ENCODE results near the gene ERCC2. TPM values are rescaled to one million over a fixed set of nuclear protein-coding genes. Genes with fewer than 3 reads are reported as not detected.
A peak's percentile ranks its signal among the peaks of the same experiment; 100 is the strongest.

The ERCC2 gene
- total and polyA plus RNA-seq, 9 donors = 6.6 to 19.9 (median 15.0) TPM

DNA sequence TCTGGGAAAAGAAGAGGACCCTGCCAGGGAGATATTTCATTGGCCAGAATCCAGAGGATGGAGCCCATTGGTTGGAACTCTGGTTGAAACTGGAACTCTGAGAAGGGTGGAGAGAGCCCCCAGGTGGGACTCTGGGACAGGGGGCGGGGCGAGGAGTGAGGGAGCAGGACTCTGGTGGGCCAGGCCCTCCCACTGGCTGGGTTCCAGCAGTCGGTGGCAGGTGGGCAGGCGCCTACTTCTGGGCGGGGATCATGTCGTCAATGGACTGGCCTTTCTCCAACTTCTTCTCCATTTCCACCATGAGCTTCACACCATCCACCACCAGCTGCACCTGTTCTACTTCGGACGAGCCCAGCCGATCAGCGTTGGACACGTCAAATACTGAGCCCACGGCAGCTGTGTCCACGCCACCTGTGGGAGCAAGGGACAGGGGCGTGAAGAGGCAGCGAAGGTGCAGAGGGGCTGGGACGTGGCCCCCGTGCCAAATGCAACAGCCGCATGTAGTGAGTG is 63.8 kb downstream of the ERCC2 start:
- peak overlapping the region; percentile 75 for H3K27ac ChIP-seq (ENCODE audit: low read length)

DNA sequence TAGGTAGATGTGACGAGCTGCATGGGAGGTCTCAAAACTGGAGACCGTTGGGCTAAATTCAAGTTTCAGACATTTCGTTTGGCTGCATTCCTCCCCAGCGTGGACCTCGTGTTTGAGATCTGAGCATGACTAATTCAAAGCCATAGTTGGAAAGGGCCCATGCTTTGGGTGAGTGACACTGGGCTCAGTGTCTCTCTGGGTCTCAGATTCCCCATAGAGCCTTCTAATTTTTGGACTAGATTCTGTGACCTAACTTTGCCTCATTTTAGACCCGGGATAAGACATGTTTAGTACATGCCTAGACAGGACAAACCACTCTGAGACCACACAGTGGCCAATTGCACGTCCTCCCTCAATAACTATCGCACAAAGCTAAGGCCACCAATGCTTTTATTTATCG is 64.3 kb downstream of the ERCC2 start:
- peaks cover 39% of the 10 kb centered on the region for H3K36me3 ChIP-seq (ENCODE audit: control insufficient read depth, insufficient read depth, low read length)
- DNase-seq = no peak
- H3K27ac ChIP-seq (ENCODE audit: low read length) = peak overlapping the region; percentile 75
- H3K9me3 ChIP-seq (replicated peaks; ENCODE audit: control insufficient read depth, low read depth, low read length) = peaks cover 5% of the 10 kb centered on the region
- WGBS (ENCODE audit: insufficient coverage) = 35% methylated on average over 8 of the region's 9 CpGs
- no peak overlapping the region for H3K4me3 ChIP-seq (ENCODE audit: low read length)
- H3K27me3 ChIP-seq (ENCODE audit: control insufficient read depth, insufficient read depth, low read length) = no peaks in the 10 kb centered on the region
- H3K4me1 ChIP-seq (ENCODE audit: control insufficient read depth, insufficient read depth, low read length) = peaks cover 27% of the 10 kb centered on the region

More for the DNA sequence above, 63.8 kb downstream of the ERCC2 start:
- 59% methylated on average over 18 of the region's 18 CpGs for WGBS (ENCODE audit: insufficient coverage)
- Histone ChIP-seq H3K9me3 (replicated peaks; ENCODE audit: control insufficient read depth, low read depth, low read length) (peaks cover 5% of the 10 kb centered on the region), H3K27me3 (ENCODE audit: control insufficient read depth, insufficient read depth, low read length) (no peaks in the 10 kb centered on the region), H3K4me3 (ENCODE audit: low read length) (no peak overlapping the region), H3K4me1 (ENCODE audit: control insufficient read depth, insufficient read depth, low read length) (peaks cover 32% of the 10 kb centered on the region), H3K36me3 (ENCODE audit: control insufficient read depth, insufficient read depth, low read length) (peaks cover 41% of the 10 kb centered on the region)
- DNase-seq = peak; percentile 80

DNA sequence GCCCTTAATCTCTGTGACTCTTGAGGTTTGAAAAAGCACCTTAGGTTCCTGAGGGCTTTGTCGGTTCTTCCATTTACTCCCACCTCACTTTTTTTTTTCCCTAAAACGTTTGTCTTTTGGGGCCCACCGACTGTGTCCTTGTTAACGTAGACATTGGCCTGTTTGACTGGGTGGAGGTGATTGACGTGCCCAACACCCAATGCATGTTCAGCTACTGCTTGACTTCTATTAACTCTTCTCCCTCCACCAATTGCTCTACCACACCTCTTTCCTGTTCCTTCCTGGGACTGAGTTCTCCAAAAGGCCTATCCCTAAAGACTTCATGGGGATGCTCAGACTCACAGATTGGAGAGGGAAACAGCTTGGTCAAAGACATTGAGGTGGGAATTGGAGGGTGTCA is 65.0 kb downstream of the ERCC2 start:
- Histone ChIP-seq H3K9me3 (replicated peaks; ENCODE audit: control insufficient read depth, low read depth, low read length) (peaks cover 5% of the 10 kb centered on the region), H3K27ac (ENCODE audit: low read length) (peak overlapping the region; percentile 75), H3K4me1 (ENCODE audit: control insufficient read depth, insufficient read depth, low read length) (peaks cover 28% of the 10 kb centered on the region), H3K36me3 (ENCODE audit: control insufficient read depth, insufficient read depth, low read length) (peaks cover 41% of the 10 kb centered on the region), H3K27me3 (ENCODE audit: control insufficient read depth, insufficient read depth, low read length) (no peaks in the 10 kb centered on the region), H3K4me3 (ENCODE audit: low read length) (no peak overlapping the region)
- peak; percentile 39 for DNase-seq
- no CpG with 5 or more reads among the region's 5 CpGs for WGBS (ENCODE audit: insufficient coverage)

DNA sequence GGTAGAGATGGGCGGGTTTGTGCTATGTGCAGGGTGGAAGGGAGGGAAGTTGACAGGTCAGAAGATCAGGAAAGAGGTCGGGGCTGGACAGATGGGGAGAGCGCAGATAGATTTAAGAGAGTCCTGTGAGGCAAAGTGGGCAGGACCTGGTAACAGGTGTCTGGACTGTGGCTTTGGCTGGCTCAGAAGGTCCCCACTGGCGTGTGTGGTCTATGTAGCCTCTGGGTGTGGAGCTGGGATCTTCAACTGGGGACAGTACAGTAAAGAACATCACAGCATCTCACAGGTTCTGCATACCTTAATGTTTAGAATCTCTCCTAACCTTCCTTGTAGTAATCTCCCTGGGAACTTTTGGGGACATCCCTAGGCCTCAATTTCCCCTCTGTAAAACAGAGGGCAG is 65.4 kb downstream of the ERCC2 start:
- 68% methylated on average over 4 of the region's 4 CpGs for WGBS (ENCODE audit: insufficient coverage)
- H3K4me3 ChIP-seq (ENCODE audit: low read length) = no peak overlapping the region

DNA sequence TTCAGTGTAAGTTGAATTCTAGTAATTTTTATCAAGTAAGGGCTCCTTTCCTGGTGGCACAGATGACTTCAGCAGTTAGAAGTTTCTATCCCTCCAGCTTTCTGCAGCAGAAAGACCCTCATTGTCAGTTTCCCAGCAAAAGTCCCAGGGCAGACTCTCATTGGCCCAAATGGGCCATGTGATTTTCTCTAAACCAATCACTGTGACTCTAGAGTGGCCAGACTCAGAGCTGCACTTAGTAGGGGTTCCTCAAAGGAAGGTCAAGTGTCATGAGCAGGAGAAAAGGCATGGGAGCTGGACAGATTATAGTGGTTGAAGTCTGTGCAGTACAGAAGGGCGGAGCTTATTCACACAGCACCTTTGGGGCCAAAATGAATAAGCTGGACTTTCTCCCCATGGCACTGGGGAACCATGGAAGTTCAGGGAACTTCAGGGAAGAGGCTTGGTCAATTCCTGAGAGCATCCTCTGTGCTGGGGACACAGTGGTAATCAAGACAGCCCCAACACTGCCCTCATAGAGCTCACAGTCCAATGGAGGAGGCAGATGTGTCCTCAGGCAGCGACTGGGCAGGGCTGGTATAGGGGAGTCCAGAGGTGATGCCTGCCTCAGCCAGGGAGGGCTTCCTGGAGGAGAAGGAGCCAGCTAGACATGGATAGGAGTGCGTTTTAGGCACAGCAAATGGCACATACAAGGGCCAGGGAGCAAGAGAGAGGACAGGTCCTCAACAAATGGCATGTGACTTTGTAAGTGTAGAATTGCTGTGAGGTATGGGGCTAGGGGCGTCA is 66.0 kb downstream of the ERCC2 start:
- peaks cover 5% of the 10 kb centered on the region for H3K9me3 ChIP-seq (replicated peaks; ENCODE audit: control insufficient read depth, low read depth, low read length)
- H3K4me3 ChIP-seq (ENCODE audit: low read length) = no peak overlapping the region
- WGBS (ENCODE audit: insufficient coverage) = 76% methylated on average over 3 of the region's 4 CpGs
- peaks cover 30% of the 10 kb centered on the region for H3K4me1 ChIP-seq (ENCODE audit: control insufficient read depth, insufficient read depth, low read length)
- no peaks in the 10 kb centered on the region for H3K27me3 ChIP-seq (ENCODE audit: control insufficient read depth, insufficient read depth, low read length)
- no peak for DNase-seq
- peaks cover 44% of the 10 kb centered on the region for H3K36me3 ChIP-seq (ENCODE audit: control insufficient read depth, insufficient read depth, low read length)
- H3K27ac ChIP-seq (ENCODE audit: low read length) = peak overlapping the region; percentile 42

More for the DNA sequence above, 65.4 kb downstream of the ERCC2 start:
- H3K36me3 ChIP-seq (ENCODE audit: control insufficient read depth, insufficient read depth, low read length) = peaks cover 44% of the 10 kb centered on the region
- DNase-seq = no peak
- H3K4me1 ChIP-seq (ENCODE audit: control insufficient read depth, insufficient read depth, low read length) = peaks cover 30% of the 10 kb centered on the region
- H3K9me3 ChIP-seq (replicated peaks; ENCODE audit: control insufficient read depth, low read depth, low read length) = peaks cover 5% of the 10 kb centered on the region
- no peaks in the 10 kb centered on the region for H3K27me3 ChIP-seq (ENCODE audit: control insufficient read depth, insufficient read depth, low read length)
- H3K27ac ChIP-seq (ENCODE audit: low read length) = peak overlapping the region; percentile 75

DNA sequence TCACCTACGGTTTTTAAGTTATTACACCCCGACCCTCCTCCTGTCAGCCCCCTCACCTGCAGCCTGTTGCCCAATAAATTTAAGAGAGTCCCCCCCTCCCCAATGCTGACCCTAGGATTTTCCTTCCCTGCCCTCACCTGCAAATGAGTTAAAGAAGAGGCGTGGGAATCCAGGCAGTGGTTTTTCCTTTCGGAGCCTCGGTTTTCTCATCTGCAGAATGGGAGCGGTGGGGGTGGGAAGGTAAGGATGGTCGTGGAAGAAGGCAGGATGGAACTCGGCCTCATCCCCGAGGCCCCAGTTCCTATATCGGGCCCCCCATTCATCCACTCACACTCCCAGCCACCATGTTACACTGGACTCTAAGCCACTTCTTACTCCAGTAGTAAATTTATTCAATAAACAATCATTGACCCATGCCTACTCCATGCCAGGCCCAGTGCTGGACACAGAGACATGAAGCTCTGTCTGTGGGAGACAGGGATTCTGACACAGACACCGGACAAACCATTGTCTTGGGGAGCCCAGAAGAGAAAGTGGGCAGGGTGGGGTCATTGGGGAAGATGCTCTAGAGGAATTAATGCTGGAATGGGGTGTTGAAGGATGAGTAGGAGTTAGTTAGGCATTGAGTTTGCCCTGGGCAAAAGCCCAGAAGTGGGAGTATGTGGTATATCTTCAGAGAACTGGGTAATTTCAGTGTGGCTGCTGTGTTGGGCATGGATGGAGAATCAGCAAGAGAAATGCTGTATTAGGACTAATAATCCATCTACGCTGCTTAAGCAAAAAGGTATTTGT is 66.9 kb downstream of the ERCC2 start:
- Histone ChIP-seq H3K4me3 (ENCODE audit: low read length) (no peak overlapping the region), H3K36me3 (ENCODE audit: control insufficient read depth, insufficient read depth, low read length) (peaks cover 38% of the 10 kb centered on the region), H3K9me3 (replicated peaks; ENCODE audit: control insufficient read depth, low read depth, low read length) (peaks cover 5% of the 10 kb centered on the region), H3K27me3 (ENCODE audit: control insufficient read depth, insufficient read depth, low read length) (no peaks in the 10 kb centered on the region), H3K27ac (ENCODE audit: low read length) (no peak overlapping the region), H3K4me1 (ENCODE audit: control insufficient read depth, insufficient read depth, low read length) (peaks cover 29% of the 10 kb centered on the region)
- WGBS (ENCODE audit: insufficient coverage) = 92% methylated on average over 4 of the region's 12 CpGs
- no peak for DNase-seq

DNA sequence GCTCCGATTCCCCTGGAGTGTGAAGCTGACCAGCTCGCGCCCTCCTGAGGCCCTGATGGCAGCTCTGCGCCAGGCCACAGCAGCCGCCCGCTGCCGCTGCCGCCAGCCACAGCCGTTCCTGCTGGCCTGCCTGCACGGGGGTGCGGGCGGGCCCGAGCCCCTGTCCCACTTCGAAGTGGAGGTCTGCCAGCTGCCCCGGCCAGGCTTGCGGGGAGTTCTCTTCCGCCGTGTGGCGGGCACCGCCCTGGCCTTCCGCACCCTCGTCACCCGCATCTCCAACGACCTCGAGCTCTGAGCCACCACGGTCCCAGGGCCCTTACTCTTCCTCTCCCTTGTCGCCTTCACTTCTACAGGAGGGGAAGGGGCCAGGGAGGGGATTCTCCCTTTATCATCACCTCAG is 68.0 kb downstream of the ERCC2 start:
- Histone ChIP-seq H3K27me3 (ENCODE audit: control insufficient read depth, insufficient read depth, low read length) (no peaks in the 10 kb centered on the region), H3K9me3 (replicated peaks; ENCODE audit: control insufficient read depth, low read depth, low read length) (peaks cover 5% of the 10 kb centered on the region), H3K27ac (ENCODE audit: low read length) (no peak overlapping the region), H3K4me1 (ENCODE audit: control insufficient read depth, insufficient read depth, low read length) (peaks cover 23% of the 10 kb centered on the region), H3K36me3 (ENCODE audit: control insufficient read depth, insufficient read depth, low read length) (peaks cover 42% of the 10 kb centered on the region), H3K4me3 (ENCODE audit: low read length) (no peak overlapping the region)
- no peak for DNase-seq
- WGBS (ENCODE audit: insufficient coverage) = 88% methylated on average over 19 of the region's 27 CpGs

Other genes with a start within 250 kb of the ERCC2 start
- 0.13 TPM for gene NKPD1, start 209.6 kb downstream of the ERCC2 start, total RNA-seq
- gene NKPD1, start 209.6 kb downstream of the ERCC2 start, polyA plus RNA-seq (ENCODE audit: insufficient read depth in 1 of 8, insufficient read length in 8 of 8, low replicate concordance in 1 of 8) = under 1 TPM; 0.12 to 0.38 (median 0.17) TPM
- gene TRAPPC6A, start 192.3 kb downstream of the ERCC2 start, total RNA-seq = 18.4 TPM
- 10 to 100 TPM; 18.4 to 31.6 (median 25.1) TPM for gene TRAPPC6A, start 192.3 kb downstream of the ERCC2 start, polyA plus RNA-seq (ENCODE audit: insufficient read depth in 1 of 8, insufficient read length in 8 of 8, low replicate concordance in 1 of 8)
- 1.8 TPM for gene BLOC1S3, start 191.8 kb downstream of the ERCC2 start, total RNA-seq
- gene BLOC1S3, start 191.8 kb downstream of the ERCC2 start, polyA plus RNA-seq (ENCODE audit: insufficient read depth in 1 of 8, insufficient read length in 8 of 8, low replicate concordance in 1 of 8) = 1 to 10 TPM; 5.2 to 8.4 (median 7.3) TPM
- gene EXOC3L2, start 125.2 kb downstream of the ERCC2 start, total RNA-seq = 1.9 TPM
- gene EXOC3L2, start 125.2 kb downstream of the ERCC2 start, polyA plus RNA-seq (ENCODE audit: insufficient read depth in 1 of 8, insufficient read length in 8 of 8, low replicate concordance in 1 of 8) = 1 to 10 TPM in 7 of 8 donors, under 1 TPM in 1; 0.93 to 2.0 (median 1.6) TPM
- gene MARK4, start 119.3 kb downstream of the ERCC2 start, total RNA-seq = 11.1 TPM
- 10 to 100 TPM; 29.0 to 38.9 (median 35.8) TPM for gene MARK4, start 119.3 kb downstream of the ERCC2 start, polyA plus RNA-seq (ENCODE audit: insufficient read depth in 1 of 8, insufficient read length in 8 of 8, low replicate concordance in 1 of 8)
- gene CKM, start 47.7 kb downstream of the ERCC2 start, total RNA-seq = 2,005 TPM
- 1,000 to 10,000 TPM; 1,629 to 3,729 (median 3,028) TPM for gene CKM, start 47.7 kb downstream of the ERCC2 start, polyA plus RNA-seq (ENCODE audit: insufficient read depth in 1 of 8, insufficient read length in 8 of 8, low replicate concordance in 1 of 8)
- 0.09 TPM for gene KLC3, start 29.8 kb downstream of the ERCC2 start, total RNA-seq
- 1 to 10 TPM in 1 of 8 donors, under 1 TPM in 6, not detected in 1; 0.14 to 5.9 (median 0.28) TPM for gene KLC3, start 29.8 kb downstream of the ERCC2 start, polyA plus RNA-seq (ENCODE audit: insufficient read depth in 1 of 8, insufficient read length in 8 of 8, low replicate concordance in 1 of 8)
- gene PPP1R13L, start 34.5 kb upstream of the ERCC2 start, total RNA-seq = 1.7 TPM
- gene PPP1R13L, start 34.5 kb upstream of the ERCC2 start, polyA plus RNA-seq (ENCODE audit: insufficient read depth in 1 of 8, insufficient read length in 8 of 8, low replicate concordance in 1 of 8) = 1 to 10 TPM; 2.7 to 8.4 (median 3.5) TPM
- 7.7 TPM for gene POLR1G, start 36.1 kb upstream of the ERCC2 start, total RNA-seq
- gene POLR1G, start 36.1 kb upstream of the ERCC2 start, polyA plus RNA-seq (ENCODE audit: insufficient read depth in 1 of 8, insufficient read length in 8 of 8, low replicate concordance in 1 of 8) = 1 to 10 TPM; 4.4 to 8.9 (median 6.2) TPM
- gene ERCC1, start 53.3 kb upstream of the ERCC2 start, total RNA-seq = 98.8 TPM
- 100 to 1,000 TPM in 2 of 8 donors, 10 to 100 TPM in 6; 81.8 to 110 (median 88.0) TPM for gene ERCC1, start 53.3 kb upstream of the ERCC2 start, polyA plus RNA-seq (ENCODE audit: insufficient read depth in 1 of 8, insufficient read length in 8 of 8, low replicate concordance in 1 of 8)
- 54.9 TPM for gene FOSB, start 97.4 kb upstream of the ERCC2 start, total RNA-seq
- 100 to 1,000 TPM in 3 of 8 donors, 10 to 100 TPM in 5; 16.7 to 194 (median 67.1) TPM for gene FOSB, start 97.4 kb upstream of the ERCC2 start, polyA plus RNA-seq (ENCODE audit: insufficient read depth in 1 of 8, insufficient read length in 8 of 8, low replicate concordance in 1 of 8)
- 42.4 TPM for gene RTN2, start 126.5 kb upstream of the ERCC2 start, total RNA-seq
- gene RTN2, start 126.5 kb upstream of the ERCC2 start, polyA plus RNA-seq (ENCODE audit: insufficient read depth in 1 of 8, insufficient read length in 8 of 8, low replicate concordance in 1 of 8) = 100 to 1,000 TPM in 6 of 8 donors, 10 to 100 TPM in 2; 80.0 to 148 (median 126) TPM
- 0.18 TPM for gene PPM1N, start 127.9 kb upstream of the ERCC2 start, total RNA-seq
- gene PPM1N, start 127.9 kb upstream of the ERCC2 start, polyA plus RNA-seq (ENCODE audit: insufficient read depth in 1 of 8, insufficient read length in 8 of 8, low replicate concordance in 1 of 8) = under 1 TPM; 0.24 to 0.97 (median 0.61) TPM
- 37.4 TPM for gene VASP, start 136.9 kb upstream of the ERCC2 start, total RNA-seq
- gene VASP, start 136.9 kb upstream of the ERCC2 start, polyA plus RNA-seq (ENCODE audit: insufficient read depth in 1 of 8, insufficient read length in 8 of 8, low replicate concordance in 1 of 8) = 10 to 100 TPM; 48.9 to 59.4 (median 53.3) TPM
- 3.2 TPM for gene OPA3, start 214.2 kb upstream of the ERCC2 start, total RNA-seq
- gene OPA3, start 214.2 kb upstream of the ERCC2 start, polyA plus RNA-seq (ENCODE audit: insufficient read depth in 1 of 8, insufficient read length in 8 of 8, low replicate concordance in 1 of 8) = 1 to 10 TPM; 5.6 to 8.6 (median 7.3) TPM
- gene GPR4, start 231.6 kb upstream of the ERCC2 start, total RNA-seq = 0.44 TPM
- 1 to 10 TPM; 1.5 to 3.2 (median 2.2) TPM for gene GPR4, start 231.6 kb upstream of the ERCC2 start, polyA plus RNA-seq (ENCODE audit: insufficient read depth in 1 of 8, insufficient read length in 8 of 8, low replicate concordance in 1 of 8)

Measured in muscle of leg (tissue), 11 donors.